Measurements from ENCODE around the gene FETUB. TPM values are rescaled to one million over a fixed set of nuclear protein-coding genes. Genes with fewer than 3 reads are reported as not detected.
A peak's percentile ranks its signal among the peaks of the same experiment; 100 is the strongest.

Gene FETUB
- total RNA-seq, 1 experiment from 2014 or later: not detected

DNA sequence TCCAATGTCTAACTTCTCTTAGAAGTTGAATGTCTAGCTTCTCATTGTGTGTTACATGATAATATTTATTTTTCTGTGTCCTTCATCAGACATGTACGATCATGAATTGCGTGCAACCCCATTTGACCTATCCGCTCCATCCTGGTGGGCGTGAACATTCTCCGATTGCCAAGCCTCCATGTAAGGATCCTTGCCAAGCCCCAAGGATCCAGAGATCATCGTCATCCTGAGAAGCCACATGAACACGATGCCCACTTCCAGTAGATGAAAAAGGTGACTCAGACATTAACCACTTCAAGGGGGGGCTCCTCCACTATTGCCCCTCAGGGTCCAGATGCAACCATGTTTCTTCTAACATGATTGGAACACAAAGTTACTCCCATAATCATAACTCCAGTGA, 51.5 kb downstream of the FETUB start:
- H3K36me3 Mint-ChIP-seq (ENCODE audit: insufficient read depth, unreplicated experiment): no peaks in the 10 kb centered on the region
- H3K27me3 Mint-ChIP-seq (ENCODE audit: insufficient read depth, unreplicated experiment): no peaks in the 10 kb centered on the region

DNA sequence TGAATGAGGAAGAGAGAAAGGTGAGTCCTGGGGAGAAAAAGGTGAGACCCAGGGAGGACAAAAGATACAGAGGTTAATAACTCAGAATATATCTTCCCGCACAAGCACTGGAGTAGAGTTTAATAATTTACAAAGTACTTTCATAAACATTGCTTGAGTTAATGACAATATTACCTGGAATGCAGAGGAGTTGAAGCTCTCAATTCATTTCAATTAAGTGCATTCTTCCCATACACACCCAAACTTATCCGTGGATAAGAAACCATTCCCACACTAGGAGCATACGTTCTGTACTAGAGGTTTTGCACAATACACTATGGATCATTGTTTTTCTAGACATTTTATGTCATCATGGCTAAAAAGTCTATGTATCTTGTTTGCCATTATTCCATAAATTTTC, 53.6 kb downstream of the FETUB start:
- no peak for DNase-seq (ENCODE audit: unreplicated experiment)
- TF ChIP-seq, protein P1, sequence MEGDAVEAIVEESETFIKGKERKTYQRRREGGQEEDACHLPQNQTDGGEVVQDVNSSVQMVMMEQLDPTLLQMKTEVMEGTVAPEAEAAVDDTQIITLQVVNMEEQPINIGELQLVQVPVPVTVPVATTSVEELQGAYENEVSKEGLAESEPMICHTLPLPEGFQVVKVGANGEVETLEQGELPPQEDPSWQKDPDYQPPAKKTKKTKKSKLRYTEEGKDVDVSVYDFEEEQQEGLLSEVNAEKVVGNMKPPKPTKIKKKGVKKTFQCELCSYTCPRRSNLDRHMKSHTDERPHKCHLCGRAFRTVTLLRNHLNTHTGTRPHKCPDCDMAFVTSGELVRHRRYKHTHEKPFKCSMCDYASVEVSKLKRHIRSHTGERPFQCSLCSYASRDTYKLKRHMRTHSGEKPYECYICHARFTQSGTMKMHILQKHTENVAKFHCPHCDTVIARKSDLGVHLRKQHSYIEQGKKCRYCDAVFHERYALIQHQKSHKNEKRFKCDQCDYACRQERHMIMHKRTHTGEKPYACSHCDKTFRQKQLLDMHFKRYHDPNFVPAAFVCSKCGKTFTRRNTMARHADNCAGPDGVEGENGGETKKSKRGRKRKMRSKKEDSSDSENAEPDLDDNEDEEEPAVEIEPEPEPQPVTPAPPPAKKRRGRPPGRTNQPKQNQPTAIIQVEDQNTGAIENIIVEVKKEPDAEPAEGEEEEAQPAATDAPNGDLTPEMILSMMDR (IDR thresholded peaks at IDR 0.05; ENCODE audit: unreplicated experiment): no peak
- H3K27ac Mint-ChIP-seq (ENCODE audit: low read depth, unreplicated experiment): no peak overlapping the region
- no peaks in the 10 kb centered on the region for H3K36me3 Mint-ChIP-seq (ENCODE audit: insufficient read depth, unreplicated experiment)
- intact Hi-C loops (cut with micrococcal nuclease): no loop called here
- no peak overlapping the region for H3K4me3 Mint-ChIP-seq (ENCODE audit: unreplicated experiment)
- H3K9me3 Mint-ChIP-seq (ENCODE audit: unreplicated experiment): peaks cover 11% of the 10 kb centered on the region
- no TSS peak for BruUV-seq (replicated peaks)
- ChIA-PET POLR2A (interaction anchor here (2.4 kb wide), 1 partner anchor 90 kb away, joined by 13 read pairs; the partner anchor contains the start of gene EIF4A2), CTCF (interaction anchor here (0.6 kb wide), 1 partner anchor 1125 kb away, joined by 3 read pairs; no protein-coding TSS in a partner anchor)
- no peaks in the 10 kb centered on the region for H3K27me3 Mint-ChIP-seq (ENCODE audit: insufficient read depth, unreplicated experiment)
- no peaks in the 10 kb centered on the region for H3K4me1 Mint-ChIP-seq (ENCODE audit: insufficient read depth, unreplicated experiment)

More for the DNA sequence above, 51.5 kb downstream of the FETUB start:
- TF ChIP-seq, protein P1 (IDR thresholded peaks at IDR 0.05; ENCODE audit: unreplicated experiment): no peak
- ChIA-PET CTCF (no interaction called here), POLR2A (interaction anchor here (0.7 to 2.4 kb wide), 2 partner anchors 48 to 92 kb away, joined by 3 to 13 read pairs; partner anchors contain the start of gene EIF4A2)
- intact Hi-C loops (cut with micrococcal nuclease): no loop called here
- peak; percentile 40 for DNase-seq (ENCODE audit: unreplicated experiment)
- H3K4me1 Mint-ChIP-seq (ENCODE audit: insufficient read depth, unreplicated experiment): no peaks in the 10 kb centered on the region
- no peak overlapping the region for H3K4me3 Mint-ChIP-seq (ENCODE audit: unreplicated experiment)
- H3K9me3 Mint-ChIP-seq (ENCODE audit: unreplicated experiment): peaks cover 11% of the 10 kb centered on the region
- H3K27ac Mint-ChIP-seq (ENCODE audit: low read depth, unreplicated experiment): peak overlapping the region; percentile 44
- BruUV-seq (replicated peaks): no TSS peak

DNA sequence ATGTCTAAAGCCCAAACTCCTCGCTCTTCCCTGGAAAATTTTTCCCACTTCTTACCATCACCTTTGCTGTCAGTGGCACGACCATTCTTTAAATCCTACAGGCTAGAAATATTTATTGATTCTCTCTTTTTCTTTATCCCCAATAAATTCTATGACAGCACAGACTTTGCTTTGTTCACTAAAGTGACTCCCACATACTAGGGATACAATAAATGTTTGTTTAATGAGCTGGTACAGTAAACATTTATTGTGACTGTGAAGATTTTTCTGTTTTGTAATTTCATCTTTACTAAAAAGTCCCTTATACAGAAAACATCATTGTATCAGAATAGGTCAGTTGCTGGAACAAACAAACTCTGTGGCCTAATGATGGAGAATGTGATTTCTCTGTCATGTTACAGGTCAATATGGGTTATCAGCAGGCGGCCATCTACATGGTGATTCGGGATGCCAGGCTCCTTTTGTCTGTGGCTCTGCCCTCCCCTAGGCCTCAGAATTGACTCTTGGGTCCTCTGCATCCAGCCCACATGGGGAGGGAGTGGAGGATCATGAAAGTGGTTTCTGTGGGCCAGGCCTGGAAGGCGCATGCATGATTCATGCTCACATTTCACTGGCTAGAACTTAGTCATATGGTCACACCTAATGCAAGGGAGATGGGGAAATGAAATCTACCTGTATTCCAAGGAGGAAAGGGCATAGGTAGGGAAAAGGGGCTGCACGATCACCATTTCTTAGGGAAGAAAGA, 54.3 kb downstream of the FETUB start:
- TF ChIP-seq, protein P1 (IDR thresholded peaks at IDR 0.05; ENCODE audit: unreplicated experiment): no peak
- no TSS peak for BruUV-seq (replicated peaks)
- CTCF ChIA-PET: interaction anchor here (0.6 to 0.7 kb wide), 2 partner anchors 68 to 1124 kb away, joined by 3 read pairs; no protein-coding TSS in a partner anchor
- intact Hi-C loops (cut with micrococcal nuclease): no loop called here
- Mint-ChIP-seq H3K4me1 (ENCODE audit: insufficient read depth, unreplicated experiment) (no peaks in the 10 kb centered on the region), H3K4me3 (ENCODE audit: unreplicated experiment) (no peak overlapping the region), H3K27me3 (ENCODE audit: insufficient read depth, unreplicated experiment) (no peaks in the 10 kb centered on the region), H3K9me3 (ENCODE audit: unreplicated experiment) (peaks cover 11% of the 10 kb centered on the region), H3K36me3 (ENCODE audit: insufficient read depth, unreplicated experiment) (no peaks in the 10 kb centered on the region), H3K27ac (ENCODE audit: low read depth, unreplicated experiment) (no peak overlapping the region)
- DNase-seq (ENCODE audit: unreplicated experiment): peak; percentile 34
- POLR2A ChIA-PET: no interaction called here

DNA sequence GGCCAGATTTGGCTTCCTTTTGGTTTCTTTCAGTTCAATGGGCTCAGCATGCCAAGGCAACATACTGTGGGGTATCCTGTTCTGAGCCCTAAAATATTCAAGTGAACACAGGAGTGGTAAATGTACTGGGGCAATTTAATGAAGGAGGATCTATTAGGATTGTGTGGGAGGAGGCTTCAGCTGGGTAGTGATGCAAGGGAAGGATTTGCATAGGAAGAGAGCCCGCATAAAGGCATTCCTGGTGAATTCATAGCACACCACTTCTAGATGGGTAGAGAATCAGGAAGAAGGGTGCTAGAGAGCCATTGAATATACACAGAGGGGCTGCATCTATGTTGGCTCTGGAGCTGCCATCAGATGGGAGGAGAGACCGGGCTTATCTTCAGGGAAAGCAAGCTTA, 56.3 kb downstream of the FETUB start:
- intact Hi-C loops (cut with micrococcal nuclease): no loop called here
- no peak overlapping the region for H3K27ac Mint-ChIP-seq (ENCODE audit: low read depth, unreplicated experiment)
- CTCF ChIA-PET: interaction anchor here (0.7 to 1.0 kb wide), 3 partner anchors 13 to 31 kb away, joined by 3 read pairs; no protein-coding TSS in a partner anchor
- H3K4me1 Mint-ChIP-seq (ENCODE audit: insufficient read depth, unreplicated experiment): no peaks in the 10 kb centered on the region
- TF ChIP-seq, protein P1 (IDR thresholded peaks at IDR 0.05; ENCODE audit: unreplicated experiment): no peak
- no peaks in the 10 kb centered on the region for H3K36me3 Mint-ChIP-seq (ENCODE audit: insufficient read depth, unreplicated experiment)
- no peak for DNase-seq (ENCODE audit: unreplicated experiment)
- BruUV-seq (replicated peaks): no TSS peak
- no peak overlapping the region for H3K4me3 Mint-ChIP-seq (ENCODE audit: unreplicated experiment)
- no peaks in the 10 kb centered on the region for H3K27me3 Mint-ChIP-seq (ENCODE audit: insufficient read depth, unreplicated experiment)
- peaks cover 1% of the 10 kb centered on the region for H3K9me3 Mint-ChIP-seq (ENCODE audit: unreplicated experiment)
- POLR2A ChIA-PET: no interaction called here

All from MCF 10A (cell line).